GM23338 (cell line): ENCODE measurements around the gene LSM2. TPM values are rescaled to one million over a fixed set of nuclear protein-coding genes. Genes with fewer than 3 reads are reported as not detected.

Experiments used
- ATAC-seq: fragments of 200-7000 bp; cut with Tn5 transposase; 3 replicates; pipeline ENCODE4 v1.9.1; 2020
- DNase-seq: peaks from one replicate; pipeline ENCODE4 v3.0.0-alpha.2; 2015; ENCODE audit warnings: low spot score
- H2AFZ ChIP-seq: fragments of 200-600 bp; sonication (generic); 2 replicates; pipeline ENCODE4 v1.8.0; 2016; ENCODE audit warnings: antibody characterized with exemption, mild to moderate bottlenecking, moderate library complexity
- H3F3A ChIP-seq: fragments of 200-600 bp; sonication (generic); replicated peaks from 2 replicates; pipeline ENCODE4 v1.8.0; 2017; ENCODE audit warnings: antibody characterized with exemption, mixed run types, low read depth
- H3K27ac ChIP-seq: fragments of 200-600 bp; sonication (generic); 2 replicates; pipeline ENCODE4 v1.6.1; 2016; ENCODE audit warnings: low read depth
- H3K27me3 ChIP-seq: fragments of 200-600 bp; sonication (generic); 2 replicates; pipeline ENCODE4 v1.8.0; 2016; ENCODE audit warnings: mild to moderate bottlenecking, mixed run types, moderate library complexity; ENCODE audit not compliant: insufficient read depth
- H3K36me3 ChIP-seq: fragments of 200-600 bp; sonication (generic); 2 replicates; pipeline ENCODE4 v1.8.0; 2016; ENCODE audit warnings: mild to moderate bottlenecking; ENCODE audit not compliant: insufficient read depth
- H3K4me1 ChIP-seq: fragments of 200-600 bp; sonication (generic); 2 replicates; pipeline ENCODE4 v1.8.0; 2016; ENCODE audit warnings: mild to moderate bottlenecking, moderate library complexity; ENCODE audit not compliant: insufficient read depth
- H3K4me2 ChIP-seq: fragments of 200-600 bp; sonication (generic); 2 replicates; pipeline ENCODE4 v1.7.1; 2017; ENCODE audit warnings: mixed run types
- H3K4me3 ChIP-seq: fragments of 200-600 bp; sonication (generic); 2 replicates; pipeline ENCODE4 v1.6.1; 2016; ENCODE audit warnings: mixed run types
- H3K79me2 ChIP-seq: fragments of 200-600 bp; sonication (generic); replicated peaks from 2 replicates; pipeline ENCODE4 v1.8.0; 2017; ENCODE audit warnings: mild to moderate bottlenecking; ENCODE audit not compliant: insufficient read depth
- H3K9me2 ChIP-seq: fragments of 200-600 bp; sonication (generic); 2 replicates; pipeline ENCODE4 v1.8.0; 2017; ENCODE audit not compliant: insufficient read depth
- H4K20me1 ChIP-seq: fragments of 200-600 bp; sonication (generic); replicated peaks from 2 replicates; pipeline ENCODE4 v1.8.0; 2017; ENCODE audit warnings: mild to moderate bottlenecking; ENCODE audit not compliant: insufficient read depth
- H3K27ac Mint-ChIP-seq: 2 replicates; pipeline ENCODE4 v1.8.0; 2020; ENCODE audit warnings: inconsistent platforms, mild to moderate bottlenecking, moderate library complexity, mixed read lengths
- H3K27me3 Mint-ChIP-seq: 3 replicates; pipeline ENCODE4 v1.8.0; 2022; ENCODE audit warnings: low read depth, mild to moderate bottlenecking, moderate library complexity, mixed read lengths, inconsistent platforms; ENCODE audit not compliant: insufficient read depth, poor library complexity
- H3K36me3 Mint-ChIP-seq: 3 replicates; pipeline ENCODE4 v1.8.0; 2021; ENCODE audit warnings: low read depth, mild to moderate bottlenecking, inconsistent platforms, moderate library complexity, mixed read lengths
- H3K4me1 Mint-ChIP-seq: 3 replicates; pipeline ENCODE4 v1.8.0; 2020; ENCODE audit warnings: mild to moderate bottlenecking, inconsistent platforms, mixed read lengths
- H3K4me3 Mint-ChIP-seq: 3 replicates; pipeline ENCODE4 v1.8.0; 2021; ENCODE audit warnings: moderate library complexity, mild to moderate bottlenecking, inconsistent platforms, mixed read lengths
- H3K9me3 Mint-ChIP-seq: 3 replicates; pipeline ENCODE4 v1.8.0; 2020; ENCODE audit warnings: moderate library complexity, mild to moderate bottlenecking, inconsistent platforms, mixed read lengths
- CREB1 ChIP-seq: fragments of 250-450 bp; sonication (Bioruptor Pico); IDR thresholded peaks from 2 replicates; pipeline ENCODE4 v1.5.0; 2020; ENCODE audit warnings: low read depth, mild to moderate bottlenecking, moderate library complexity
- CTCF ChIP-seq, 2 experiments: fragments of 200-600 bp in 1 of 2; sonication (generic) in 1 of 2; conservative IDR thresholded peaks; 2 replicates each; pipeline versions ENCODE4 v1.5.1 to v1.6.1; 2016 to 2017; ENCODE audit warnings: antibody characterized with exemption in 2 of 2, low read depth in 2 of 2, mild to moderate bottlenecking in 2 of 2, moderate library complexity in 1 of 2
- ETS1 ChIP-seq: IDR thresholded peaks from 2 replicates; pipeline ENCODE4 v1.6.1; 2016; ENCODE audit warnings: antibody characterized with exemption
- EZH2 ChIP-seq: fragments of 200-600 bp; sonication (generic); IDR thresholded peaks from one replicate; pipeline ENCODE4 v1.8.0; 2017; ENCODE audit warnings: antibody characterized with exemption, mild to moderate bottlenecking, low read depth; ENCODE audit not compliant: unreplicated experiment
- EZH2phosphoT487 ChIP-seq: fragments of 200-600 bp; sonication (generic); IDR thresholded peaks from one replicate; pipeline ENCODE4 v1.8.1; 2018; ENCODE audit warnings: antibody characterized with exemption; ENCODE audit not compliant: unreplicated experiment
- JUNB ChIP-seq: IDR thresholded peaks from one replicate; pipeline ENCODE4 v1.6.1; 2016; ENCODE audit warnings: antibody characterized with exemption; ENCODE audit not compliant: unreplicated experiment
- NANOG ChIP-seq: IDR thresholded peaks from 2 replicates; pipeline ENCODE4 v1.6.1; 2016; ENCODE audit warnings: antibody characterized with exemption, borderline replicate concordance
- POLR2AphosphoS5 ChIP-seq: IDR thresholded peaks from 2 replicates; pipeline ENCODE4 v1.6.1; 2016; ENCODE audit warnings: antibody characterized with exemption, low read depth
- STAT1 ChIP-seq: IDR thresholded peaks from one replicate; pipeline ENCODE4 v1.6.1; 2016; ENCODE audit warnings: antibody characterized with exemption; ENCODE audit not compliant: unreplicated experiment
- ZNF114 ChIP-seq: fragments of 250-450 bp; sonication (Bioruptor Pico); IDR thresholded peaks from 2 replicates; pipeline ENCODE4 v1.5.0; 2020; ENCODE audit warnings: mild to moderate bottlenecking, moderate library complexity
- ZNF331 ChIP-seq: fragments of 250-450 bp; sonication (Bioruptor Pico); IDR thresholded peaks from 2 replicates; pipeline ENCODE4 v1.5.0; 2020; ENCODE audit warnings: low read depth, mild to moderate bottlenecking, moderate library complexity
- ZNF462 ChIP-seq: fragments of 250-450 bp; sonication (Bioruptor Pico); IDR thresholded peaks from 2 replicates; pipeline ENCODE4 v1.5.0; 2020; ENCODE audit warnings: mild to moderate bottlenecking, moderate library complexity
- polyA plus RNA-seq: library from polyadenylated mRNA; unstranded; fragments of >200 nt; fragmentation: Nextera tagmentation; extraction: Ambion mirVana; gene quantifications from 2 replicates; pipeline ENCODE4 v1.2.1, GENCODE V29; 2016
- total RNA-seq: library from RNA; depleted of rRNA; stranded (reverse); fragments of >200 nt; shearing (Covaris generic); gene quantifications from 2 replicates; pipeline ENCODE4 v1.2.3, GENCODE V29; 2014
- TF ChIP-seq, protein P1 (sequence below): IDR thresholded peaks from one replicate; pipeline ENCODE4 v1.6.1; 2018; ENCODE audit warnings: antibody characterized with exemption; ENCODE audit not compliant: unreplicated experiment

Gene LSM2
- total and polyA plus RNA-seq, 2 experiments from 2014 or later, result 106 to 140 TPM

- no peaks in the 10 kb centered on the region for H3K79me2 ChIP-seq
- peak; percentile 81 for DNase-seq
Measured at GRCh38 chr6:31765910-31766794, 40.6 kb downstream of the LSM2 start.

More at GRCh38 chr6:31765910-31766794, 40.6 kb downstream of the LSM2 start:
- no peak overlapping the region for H3K27ac Mint-ChIP-seq
- H3F3A ChIP-seq, result 0 out of 2 replicates have a peak, but pooled peaks cover 2% of the 10 kb centered on the region
- no peaks in the 10 kb centered on the region for H3K27me3 ChIP-seq
- H3K36me3 ChIP-seq, result no peaks in the 10 kb centered on the region
- peaks cover 24% of the 10 kb centered on the region for H3K4me1 Mint-ChIP-seq
- H4K20me1 ChIP-seq, result no peaks in the 10 kb centered on the region
- peak overlapping the region; percentile 60 for H3K4me3 ChIP-seq
- peak overlapping the region; percentile 90 for H2AFZ ChIP-seq
- no peaks in the 10 kb centered on the region; the same call in 2 of the 3 replicates for H3K9me3 Mint-ChIP-seq
- peak overlapping the region; percentile 58 for H3K4me3 Mint-ChIP-seq
- peaks cover 15% of the 10 kb centered on the region for H3K27me3 Mint-ChIP-seq
- 0 out of 2 replicates have a peak overlapping the region, but pooled peaks have one; percentile 14 for H3K27ac ChIP-seq
- H3K4me2 ChIP-seq, result peak overlapping the region; percentile 86
- TF ChIP-seq NANOG (no peak), ZNF462 (no peak), EZH2 (no peak), STAT1 (no peak), CTCF (conservative IDR thresholded peaks at IDR 0.05; ENCODE audit: low read depth in 2 of 2) (peak in 1 of 2 experiments; percentile 12; a peak in 1 of 4 replicates), ETS1 (no peak), POLR2AphosphoS5 (peak; percentile 51), EZH2phosphoT487 (no peak), ZNF114 (CRISPR knock-in tag) (no peak), CREB1 (CRISPR knock-in tag) (no peak), JUNB (no peak), ZNF331 (CRISPR knock-in tag) (no peak)
- TF ChIP-seq, protein P1, sequence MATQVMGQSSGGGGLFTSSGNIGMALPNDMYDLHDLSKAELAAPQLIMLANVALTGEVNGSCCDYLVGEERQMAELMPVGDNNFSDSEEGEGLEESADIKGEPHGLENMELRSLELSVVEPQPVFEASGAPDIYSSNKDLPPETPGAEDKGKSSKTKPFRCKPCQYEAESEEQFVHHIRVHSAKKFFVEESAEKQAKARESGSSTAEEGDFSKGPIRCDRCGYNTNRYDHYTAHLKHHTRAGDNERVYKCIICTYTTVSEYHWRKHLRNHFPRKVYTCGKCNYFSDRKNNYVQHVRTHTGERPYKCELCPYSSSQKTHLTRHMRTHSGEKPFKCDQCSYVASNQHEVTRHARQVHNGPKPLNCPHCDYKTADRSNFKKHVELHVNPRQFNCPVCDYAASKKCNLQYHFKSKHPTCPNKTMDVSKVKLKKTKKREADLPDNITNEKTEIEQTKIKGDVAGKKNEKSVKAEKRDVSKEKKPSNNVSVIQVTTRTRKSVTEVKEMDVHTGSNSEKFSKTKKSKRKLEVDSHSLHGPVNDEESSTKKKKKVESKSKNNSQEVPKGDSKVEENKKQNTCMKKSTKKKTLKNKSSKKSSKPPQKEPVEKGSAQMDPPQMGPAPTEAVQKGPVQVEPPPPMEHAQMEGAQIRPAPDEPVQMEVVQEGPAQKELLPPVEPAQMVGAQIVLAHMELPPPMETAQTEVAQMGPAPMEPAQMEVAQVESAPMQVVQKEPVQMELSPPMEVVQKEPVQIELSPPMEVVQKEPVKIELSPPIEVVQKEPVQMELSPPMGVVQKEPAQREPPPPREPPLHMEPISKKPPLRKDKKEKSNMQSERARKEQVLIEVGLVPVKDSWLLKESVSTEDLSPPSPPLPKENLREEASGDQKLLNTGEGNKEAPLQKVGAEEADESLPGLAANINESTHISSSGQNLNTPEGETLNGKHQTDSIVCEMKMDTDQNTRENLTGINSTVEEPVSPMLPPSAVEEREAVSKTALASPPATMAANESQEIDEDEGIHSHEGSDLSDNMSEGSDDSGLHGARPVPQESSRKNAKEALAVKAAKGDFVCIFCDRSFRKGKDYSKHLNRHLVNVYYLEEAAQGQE, result no peak
- peaks cover 14% of the 10 kb centered on the region for H3K4me1 ChIP-seq
- peak; percentile 92 for ATAC-seq
- H3K36me3 Mint-ChIP-seq, result peaks cover 6% of the 10 kb centered on the region
- H3K9me2 ChIP-seq, result no peaks in the 10 kb centered on the region
